Uterus (tissue), 4 donors: ENCODE data around the gene GOLM1. TPM values are rescaled to one million over a fixed set of nuclear protein-coding genes. Genes with fewer than 3 reads are reported as not detected.

Source experiments
- DNase-seq, 2 donors: peaks; one replicate each; pipeline ENCODE4 v3.0.0-alpha.2; 2019 to 2020
- H3K27ac ChIP-seq, 2 donors: fragments of 200-600 bp; sonication (generic); 1 replicate in 1 of 2; 2 replicates in 1 of 2; pipeline ENCODE4 v1.5.1; 2016 to 2018
- H3K27me3 ChIP-seq, 2 donors: fragments of 200-600 bp; sonication (generic); one replicate each; pipeline ENCODE4 v1.5.1; 2018 to 2019; ENCODE audit warnings: control low read depth in 1 of 2
- H3K36me3 ChIP-seq, 2 donors: fragments of 200-600 bp; sonication (generic); one replicate each; pipeline ENCODE4 v1.5.1; 2019; ENCODE audit warnings: control low read depth in 1 of 2
- H3K4me1 ChIP-seq, 2 donors: fragments of 200-600 bp; sonication (generic); one replicate each; pipeline ENCODE4 v1.5.1; 2018 to 2019; ENCODE audit warnings: control low read depth in 1 of 2
- H3K4me3 ChIP-seq, 2 donors: fragments of 200-600 bp; sonication (generic); 1 replicate in 1 of 2; 2 replicates in 1 of 2; pipeline ENCODE4 v1.5.1; 2018 to 2019; ENCODE audit warnings: mild to moderate bottlenecking in 1 of 2
- H3K9me3 ChIP-seq, 2 donors: fragments of 200-600 bp; sonication (generic); one replicate each; pipeline ENCODE4 v1.5.1; 2019; ENCODE audit warnings: control low read depth in 1 of 2
- CTCF ChIP-seq, 4 experiments: fragments of 200-600 bp in 2 of 4; fragments of 450-650 bp in 2 of 4; sonication (generic) in 2 of 4; IDR thresholded peaks; one replicate each; pipeline ENCODE4 v1.5.1; 2016 to 2019; ENCODE audit warnings: antibody characterized with exemption in 4 of 4, mild to moderate bottlenecking in 2 of 4, moderate library complexity in 1 of 4
- POLR2A ChIP-seq, 2 donors: fragments of 450-650 bp; IDR thresholded peaks; one replicate each; pipeline ENCODE4 v1.6.1; 2016; ENCODE audit warnings: antibody characterized with exemption in 2 of 2, mild to moderate bottlenecking in 1 of 2, moderate library complexity in 1 of 2
- intact Hi-C: fragments of 100-400 bp; cut with DNase I; formaldehyde crosslinking; loops from one replicate; pipeline ENCODE4 v1.15.1; 2023; ENCODE audit warnings: low total_unique reads
- small RNA-seq: library from RNA; depleted of rRNA; stranded (forward); fragments of <200 nt; gene quantifications from one replicate; pipeline ENCODE3, GENCODE V24; 2016
- total RNA-seq, 4 donors: library from RNA; depleted of rRNA in 3 of 4; stranded (reverse); fragments of >200 nt in 3 of 4; gene quantifications; one replicate each; pipeline versions ENCODE4 v1.1.0 to v1.2.4, GENCODE V29; 2014 to 2023
- donor health status: DM: yes; HTN: yes; CAD: no.

The GOLM1 gene
- total RNA-seq, 4 donors from 2014 or later = 11.3 to 85.4 (median 15.7) TPM

DNA sequence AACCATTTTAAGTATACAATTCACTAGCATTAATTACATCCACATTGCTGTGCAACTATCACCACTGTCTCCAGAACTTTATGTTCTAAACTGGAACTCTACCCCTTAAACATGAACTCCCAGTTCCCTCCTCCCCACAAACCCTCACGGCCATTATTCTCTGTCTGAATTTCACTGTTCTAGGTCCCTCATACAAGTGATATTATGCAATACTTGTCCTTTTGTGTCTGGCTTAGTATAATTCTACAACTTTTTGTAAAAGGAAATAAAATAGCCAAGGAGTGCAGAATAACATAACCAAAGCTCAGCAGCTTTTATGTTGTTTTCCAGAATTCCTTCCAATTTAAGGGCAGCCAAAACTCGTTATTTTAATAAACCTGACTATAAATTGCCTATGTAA is 105.2 kb downstream of the GOLM1 start:
- Histone ChIP-seq H3K36me3 (no peaks in the 10 kb centered on the region), H3K27ac (no peak overlapping the region), H3K4me3 (no peak overlapping the region), H3K27me3 (no peaks in the 10 kb centered on the region), H3K9me3 (no peaks in the 10 kb centered on the region), H3K4me1 (no peaks in the 10 kb centered on the region)
- intact Hi-C loops = no loop called here
- DNase-seq = no peak
- TF ChIP-seq POLR2A (IDR thresholded peaks at IDR 0.05) (no peak), CTCF (IDR thresholded peaks at IDR 0.05) (no peak)

DNA sequence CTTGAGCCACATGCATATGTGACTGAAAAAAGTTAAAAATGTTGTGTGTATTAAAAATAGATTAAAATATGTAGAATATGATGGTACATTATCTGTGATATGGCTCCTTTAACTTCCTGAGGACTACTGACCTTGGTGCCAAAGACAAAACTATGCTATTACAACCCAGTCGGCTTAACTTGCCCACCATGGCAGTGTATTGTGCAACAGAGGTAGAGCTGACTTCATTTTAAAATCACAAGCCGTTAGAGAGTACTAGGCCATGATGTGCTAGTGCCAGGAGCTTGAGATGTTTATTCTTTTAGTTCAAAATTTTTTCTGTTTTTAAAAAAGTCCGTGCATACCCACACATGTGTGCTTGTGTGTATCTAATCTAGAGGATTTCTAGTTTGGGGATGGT is 112.1 kb downstream of the GOLM1 start:
- Histone ChIP-seq H3K9me3 (no peaks in the 10 kb centered on the region), H3K27me3 (no peaks in the 10 kb centered on the region), H3K4me3 (no peak overlapping the region), H3K4me1 (no peaks in the 10 kb centered on the region), H3K36me3 (no peaks in the 10 kb centered on the region), H3K27ac (no peak overlapping the region)
- no peak for TF ChIP-seq CTCF (IDR thresholded peaks at IDR 0.05)
- TF ChIP-seq POLR2A (IDR thresholded peaks at IDR 0.05) = no peak
- DNase-seq = no peak
- intact Hi-C loops = no loop called here

GRCh38 chr9:85984457-85984856 is 114.9 kb downstream of the GOLM1 start:
- Histone ChIP-seq H3K27ac (no peak overlapping the region), H3K4me3 (no peak overlapping the region), H3K36me3 (no peaks in the 10 kb centered on the region), H3K9me3 (no peaks in the 10 kb centered on the region), H3K4me1 (no peaks in the 10 kb centered on the region), H3K27me3 (no peaks in the 10 kb centered on the region)
- TF ChIP-seq CTCF (IDR thresholded peaks at IDR 0.05) = no peak
- TF ChIP-seq POLR2A (IDR thresholded peaks at IDR 0.05) = no peak
- intact Hi-C loops = no loop called here
- no peak for DNase-seq

GRCh38 chr9:85981369-85981768 is 118.0 kb downstream of the GOLM1 start:
- Histone ChIP-seq H3K36me3 (no peaks in the 10 kb centered on the region), H3K9me3 (no peaks in the 10 kb centered on the region), H3K4me1 (no peaks in the 10 kb centered on the region), H3K27ac (no peak overlapping the region), H3K4me3 (no peak overlapping the region), H3K27me3 (no peaks in the 10 kb centered on the region)
- TF ChIP-seq CTCF (IDR thresholded peaks at IDR 0.05) (no peak), POLR2A (IDR thresholded peaks at IDR 0.05) (no peak)
- intact Hi-C loops = no loop called here
- DNase-seq = no peak

- Histone ChIP-seq H3K9me3 (no peaks in the 10 kb centered on the region), H3K4me3 (no peak overlapping the region), H3K27ac (no peak overlapping the region), H3K4me1 (no peaks in the 10 kb centered on the region), H3K27me3 (no peaks in the 10 kb centered on the region), H3K36me3 (no peaks in the 10 kb centered on the region)
- DNase-seq = no peak
- TF ChIP-seq POLR2A (IDR thresholded peaks at IDR 0.05) (no peak), CTCF (IDR thresholded peaks at IDR 0.05) (no peak)
- intact Hi-C loops = no loop called here
These were observed 120.9 kb downstream of the GOLM1 start for GRCh38 chr9:85978496-85978895.

Small RNA genes within 50 kb of the gene (small RNA-seq; reads per million reads assigned to genes)
- not detected for gene AL161447.1

Other genes with a start within 250 kb of the GOLM1 start
- 10 to 100 TPM in 3 of 4 donors, 1 to 10 TPM in 1; 4.4 to 48.1 (median 19.6) TPM for gene NAA35, start 158.4 kb downstream of the GOLM1 start, total RNA-seq
- gene C9orf153, start 160.1 kb upstream of the GOLM1 start, total RNA-seq = 1 to 10 TPM in 2 of 4 donors, under 1 TPM in 1, not detected in 1; 0.82 to 1.8 (median 1.5) TPM
- 10 to 100 TPM in 3 of 4 donors, 1 to 10 TPM in 1; 8.7 to 62.4 (median 42.4) TPM for gene ISCA1, start 183.0 kb upstream of the GOLM1 start, total RNA-seq